HepG2 (cell line): ENCODE data around the gene TP53BP2. TPM values are rescaled to one million over a fixed set of nuclear protein-coding genes. Genes with fewer than 3 reads are reported as not detected.
A peak's percentile ranks its signal among the peaks of the same experiment; 100 is the strongest.

ENCODE experiments used
- ATAC-seq: fragments of 200-7000 bp; cut with Tn5 transposase; 3 replicates; pipeline ENCODE4 v1.9.1; 2020; ENCODE audit warnings: mild to moderate bottlenecking, moderate library complexity
- BruUV-seq: library from RNA; stranded (reverse); fragments of 400-500 nt; replicated peaks from 2 replicates; lab custom pipeline; 2021; lab: Mats Ljungman, UMichigan
- CTCF ChIA-PET: fragments of 300-600 bp; formaldehyde crosslinking; extraction: SDS; loops from one replicate; lab custom pipeline; 2021; ENCODE audit warnings: low total read pairs, inconsistent platforms, low intra/inter-chr PET ratio; lab: Yijun Ruan, JAX
- POLR2A ChIA-PET: fragments of 350-600 bp; sonication (Branson Sonifier 250); formaldehyde crosslinking; loops from one replicate; lab custom pipeline; 2020; ENCODE audit warnings: antibody characterized with exemption, inconsistent platforms; lab: Yijun Ruan, JAX
- DNase-seq: peaks from one replicate; pipeline ENCODE4 v3.0.0-alpha.2; 2015; ENCODE audit warnings: low spot score
- FAIRE-seq: peaks from 3 replicates; lab custom pipeline; 2011; peaks lifted over from hg19 to GRCh38; lab: Jason Lieb, UNC
- H2AFZ ChIP-seq: one replicate; pipeline ENCODE4 v1.6.1; 2011; ENCODE audit warnings: low read length, inconsistent platforms
- H3K27ac ChIP-seq: fragments of 300-600 bp; 3 replicates; pipeline ENCODE4 v1.8.0; 2011; ENCODE audit warnings: mixed run types, mild to moderate bottlenecking, mixed read lengths, low read length, inconsistent platforms; ENCODE audit not compliant: insufficient read depth; ENCODE audit errors: extremely low read length
- H3K27me3 ChIP-seq, 2 experiments: fragments of 200-600 bp in 1 of 2; 2 replicates in 1 of 2; 3 replicates in 1 of 2; pipeline versions ENCODE4 v1.6.0 to v1.8.0; 2011; ENCODE audit warnings: low read length in 2 of 2, mild to moderate bottlenecking in 2 of 2, moderate library complexity in 2 of 2, inconsistent platforms in 1 of 2; ENCODE audit not compliant: insufficient read depth in 2 of 2, control insufficient read depth in 1 of 2
- H3K36me3 ChIP-seq, 2 experiments: fragments of 200-600 bp in 1 of 2; replicated peaks in 1 of 2; 2 replicates in 1 of 2; 3 replicates in 1 of 2; pipeline versions ENCODE4 v1.5.1 to v1.8.0; 2011; ENCODE audit warnings: low read length in 2 of 2, inconsistent platforms in 1 of 2; ENCODE audit not compliant: insufficient read depth in 2 of 2, control insufficient read depth in 1 of 2
- H3K4me1 ChIP-seq: 2 replicates; pipeline ENCODE4 v1.5.1; 2012; ENCODE audit warnings: low read length, inconsistent platforms; ENCODE audit not compliant: insufficient read depth
- H3K4me2 ChIP-seq: 2 replicates; pipeline ENCODE4 v1.6.0; 2011; ENCODE audit warnings: low read depth, low read length, inconsistent platforms
- H3K4me3 ChIP-seq, 3 experiments: fragments of 200-600 bp in 1 of 3; sonication (generic), shearing (Covaris generic) in 1 of 3; replicated peaks in 1 of 3; 2 replicates each; pipeline ENCODE4 v1.5.1; 2011 to 2016; ENCODE audit warnings: low read length in 3 of 3, inconsistent platforms in 2 of 3, low read depth in 2 of 3, mild to moderate bottlenecking in 2 of 3, control low read depth in 1 of 3, mixed read lengths in 1 of 3; ENCODE audit not compliant: insufficient read depth in 1 of 3
- H3K79me2 ChIP-seq: one replicate; pipeline ENCODE4 v1.6.1; 2011; ENCODE audit warnings: low read length, inconsistent platforms; ENCODE audit not compliant: insufficient read depth
- H3K9ac ChIP-seq: 2 replicates; pipeline ENCODE4 v1.6.0; 2011; ENCODE audit warnings: mild to moderate bottlenecking, low read depth, low read length, inconsistent platforms; ENCODE audit not compliant: insufficient read depth
- H3K9me3 ChIP-seq: 2 replicates; pipeline ENCODE4 v1.5.1; 2012; ENCODE audit warnings: mild to moderate bottlenecking, low read length
- H4K20me1 ChIP-seq: 2 replicates; pipeline ENCODE4 v1.6.0; 2011; ENCODE audit warnings: inconsistent platforms, mild to moderate bottlenecking, low read length, moderate library complexity; ENCODE audit not compliant: insufficient read depth
- ERF ChIP-seq: IDR thresholded peaks from 2 replicates; pipeline ENCODE4 v1.6.1; 2018; ENCODE audit warnings: missing biosample characterization, missing genetic modification reagents
- EZH2 ChIP-seq: conservative IDR thresholded peaks from 2 replicates; pipeline ENCODE4 v1.6.1; 2012; ENCODE audit warnings: mild to moderate bottlenecking, low read depth, low read length, moderate library complexity
- GTF3A ChIP-seq: sonication (generic); formaldehyde crosslinking; conservative IDR thresholded peaks from 2 replicates; pipeline ENCODE4 v1.4.0; 2020; ENCODE audit warnings: mild to moderate bottlenecking, missing genetic modification reagents
- HDAC2 ChIP-seq: sonication (generic); formaldehyde crosslinking; IDR thresholded peaks from 2 replicates; pipeline ENCODE4 v1.4.0; 2020; ENCODE audit warnings: missing genetic modification reagents
- MIXL1 ChIP-seq: IDR thresholded peaks from 2 replicates; pipeline ENCODE4 v1.6.1; 2016
- PCBP1 ChIP-seq: fragments of 200-400 bp; formaldehyde crosslinking; IDR thresholded peaks from 2 replicates; pipeline ENCODE4 v1.6.1; 2017; ENCODE audit warnings: mild to moderate bottlenecking, low read depth, low read length, borderline replicate concordance
- RCOR2 ChIP-seq: IDR thresholded peaks from 2 replicates; pipeline ENCODE4 v1.6.1; 2016; ENCODE audit warnings: missing biosample characterization, missing genetic modification reagents
- SP2 ChIP-seq: sonication (generic); formaldehyde crosslinking; IDR thresholded peaks from 2 replicates; pipeline ENCODE4 v1.5.1; 2020; ENCODE audit warnings: mild to moderate bottlenecking, missing genetic modification reagents
- ZNF10 ChIP-seq: sonication (generic); formaldehyde crosslinking; IDR thresholded peaks from 2 replicates; pipeline ENCODE4 v1.4.0; 2020; ENCODE audit warnings: mild to moderate bottlenecking, low read depth, missing genetic modification reagents, borderline replicate concordance
- ZNF124 ChIP-seq: sonication (generic); formaldehyde crosslinking; IDR thresholded peaks from 2 replicates; pipeline ENCODE4 v1.4.0; 2020; ENCODE audit warnings: missing genetic modification reagents
- ZNF432 ChIP-seq: sonication (generic); formaldehyde crosslinking; IDR thresholded peaks from 2 replicates; pipeline ENCODE4 v1.5.0; 2020; ENCODE audit warnings: missing genetic modification reagents, mild to moderate bottlenecking, borderline replicate concordance
- ZNF629 ChIP-seq: sonication (generic); formaldehyde crosslinking; conservative IDR thresholded peaks from 2 replicates; pipeline ENCODE4 v1.5.0; 2020; ENCODE audit warnings: missing genetic modification reagents
- ZNF83 ChIP-seq: sonication (generic); formaldehyde crosslinking; IDR thresholded peaks from 2 replicates; pipeline ENCODE4 v1.4.0; 2020; ENCODE audit warnings: missing genetic modification reagents, mild to moderate bottlenecking, borderline replicate concordance
- WGBS: methylation state at CpG from one replicate; pipeline ENCODE4 v1.1.6; 2017; ENCODE audit warnings: low lambda C conversion rate; 5-methylcytosine and 5-hydroxymethylcytosine counted together
- in situ Hi-C: cut with HindIII; loops from 2 replicates; pipeline ENCODE4 v1.10.0; 2017; ENCODE audit warnings: low pct_unique_long_range_greater_than_20kb; ENCODE audit not compliant: extremely low pct_ligation_motif_present
- intact Hi-C: fragments of 100-400 bp; cut with micrococcal nuclease; formaldehyde crosslinking; loops from one replicate; pipeline ENCODE4 v1.10.0; 2022; ENCODE audit not compliant: unreplicated experiment
- polyA plus RNA-seq, 8 experiments: library from polyadenylated mRNA; depleted of rRNA in 3 of 8; stranded (reverse) in 7 of 8; unstranded in 1 of 8; fragments of >200 nt; fragmentation: Illumina TruSeq in 4 of 8; extraction: Trizol in 4 of 8; gene quantifications; 2 replicates each; pipeline versions ENCODE4 v1.2.1 to v1.2.3, GENCODE V29; 2011 to 2016; ENCODE audit warnings: low read depth in 4 of 8, missing spikeins in 1 of 8, mixed read lengths in 1 of 8; ENCODE audit not compliant: insufficient read depth in 1 of 8
- total RNA-seq, 5 experiments: library from RNA; depleted of rRNA; stranded (reverse); fragments of >200 nt; fragmentation: Illumina TruSeq; extraction: Trizol; gene quantifications; 2 replicates each; pipeline ENCODE4 v1.2.3, GENCODE V29; 2016; ENCODE audit warnings: low read depth in 1 of 5
- TF ChIP-seq, protein P1 (sequence below): sonication (generic); formaldehyde crosslinking; IDR thresholded peaks from 2 replicates; pipeline ENCODE4; 2020; ENCODE audit warnings: missing genetic modification reagents, mild to moderate bottlenecking, borderline replicate concordance
- TF ChIP-seq, protein P2 (sequence below): IDR thresholded peaks from 2 replicates; pipeline ENCODE4 v1.6.1; 2016
- TF ChIP-seq, protein P3 (sequence below): fragments of 450-650 bp; IDR thresholded peaks from 2 replicates; pipeline ENCODE4 v1.6.1; 2016

Gene TP53BP2
- total and polyA plus RNA-seq, 2 of the 13 experiments (the other 11 are each of a cell fraction or from before 2014, with no cell fraction given) = 10.0 to 14.0 TPM

DNA sequence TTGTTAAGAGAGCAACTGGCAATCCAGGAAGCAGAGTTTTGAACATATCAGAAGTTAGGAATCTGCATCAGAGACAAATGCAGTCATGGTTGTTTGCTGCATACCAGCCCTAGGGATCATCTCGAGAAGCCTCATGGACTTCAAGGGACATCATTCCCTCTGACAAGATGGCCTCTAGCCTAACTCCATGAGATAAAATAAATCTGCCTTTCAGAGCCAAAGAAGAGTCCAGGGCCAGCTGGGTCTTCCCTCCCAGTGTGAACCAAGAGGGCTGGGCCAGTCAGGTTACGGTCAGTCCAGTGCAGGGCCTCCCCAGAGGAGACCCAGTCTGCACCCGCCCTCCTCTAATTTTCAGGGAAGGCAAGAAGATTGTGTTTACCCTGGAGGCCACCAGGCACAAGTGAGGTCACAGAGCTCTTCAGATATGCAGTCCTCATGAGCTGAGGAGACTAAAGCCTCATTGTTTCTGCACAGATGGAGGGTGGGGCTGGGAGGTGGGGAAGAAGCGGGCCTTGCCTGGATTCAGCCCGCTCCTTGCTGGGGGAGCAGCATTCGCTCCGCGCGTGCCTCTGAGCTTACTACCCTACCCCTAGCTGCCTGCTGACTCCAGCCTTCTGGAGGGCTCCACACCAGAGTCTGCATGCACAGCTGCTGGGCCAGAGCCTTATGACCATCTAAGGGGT, 80.6 kb downstream of the TP53BP2 start:
- H3K4me3 ChIP-seq = peak overlapping the region; percentile 7 to 53 (median 20); a peak in 4 of 6 replicates
- no peak overlapping the region for H2AFZ ChIP-seq
- intact Hi-C loops (no loop called here), in situ Hi-C loops (no loop called here)
- peak; percentile 92 for ATAC-seq
- peak; percentile 91 for FAIRE-seq
- CTCF ChIA-PET = no interaction called here
- H3K9me3 ChIP-seq = no peaks in the 10 kb centered on the region
- 6% methylated on average over 3 of the region's 9 CpGs for WGBS
- BruUV-seq = no TSS peak
- DNase-seq = peak; percentile 93
- no peaks in the 10 kb centered on the region for H4K20me1 ChIP-seq
- no peaks in the 10 kb centered on the region for H3K79me2 ChIP-seq
- peak overlapping the region; percentile 82 for H3K4me2 ChIP-seq
- peak overlapping the region; percentile 55 for H3K9ac ChIP-seq
- H3K4me1 ChIP-seq = peaks cover 28% of the 10 kb centered on the region
- H3K27ac ChIP-seq = peak overlapping the region; percentile 40
- H3K27me3 ChIP-seq = no peaks in the 10 kb centered on the region
- POLR2A ChIA-PET = interaction anchor here (0.8 to 2.2 kb wide), 6 partner anchors 9 to 228 kb away, joined by 3 to 15 read pairs (median 4); partner anchors contain the start of gene TP53BP2
- no peaks in the 10 kb centered on the region for H3K36me3 ChIP-seq
- TF ChIP-seq MIXL1 (CRISPR knock-in tag) (no peak), GTF3A (CRISPR knock-in tag) (no peak), RCOR2 (CRISPR knock-in tag) (peak; percentile 67), EZH2 (no peak), HDAC2 (CRISPR knock-in tag) (peak; percentile 48; the same call in 1 of the 2 replicates), ZNF124 (CRISPR knock-in tag) (0 out of 2 replicates have a peak, but pooled peaks have one; percentile 19), ZNF432 (no peak), ERF (CRISPR knock-in tag) (peak; percentile 19; the same call in 1 of the 2 replicates), ZNF10 (CRISPR knock-in tag) (no peak), SP2 (no peak), PCBP1 (no peak), ZNF629 (no peak), ZNF83 (CRISPR knock-in tag) (no peak)
- TF ChIP-seq, protein P1, sequence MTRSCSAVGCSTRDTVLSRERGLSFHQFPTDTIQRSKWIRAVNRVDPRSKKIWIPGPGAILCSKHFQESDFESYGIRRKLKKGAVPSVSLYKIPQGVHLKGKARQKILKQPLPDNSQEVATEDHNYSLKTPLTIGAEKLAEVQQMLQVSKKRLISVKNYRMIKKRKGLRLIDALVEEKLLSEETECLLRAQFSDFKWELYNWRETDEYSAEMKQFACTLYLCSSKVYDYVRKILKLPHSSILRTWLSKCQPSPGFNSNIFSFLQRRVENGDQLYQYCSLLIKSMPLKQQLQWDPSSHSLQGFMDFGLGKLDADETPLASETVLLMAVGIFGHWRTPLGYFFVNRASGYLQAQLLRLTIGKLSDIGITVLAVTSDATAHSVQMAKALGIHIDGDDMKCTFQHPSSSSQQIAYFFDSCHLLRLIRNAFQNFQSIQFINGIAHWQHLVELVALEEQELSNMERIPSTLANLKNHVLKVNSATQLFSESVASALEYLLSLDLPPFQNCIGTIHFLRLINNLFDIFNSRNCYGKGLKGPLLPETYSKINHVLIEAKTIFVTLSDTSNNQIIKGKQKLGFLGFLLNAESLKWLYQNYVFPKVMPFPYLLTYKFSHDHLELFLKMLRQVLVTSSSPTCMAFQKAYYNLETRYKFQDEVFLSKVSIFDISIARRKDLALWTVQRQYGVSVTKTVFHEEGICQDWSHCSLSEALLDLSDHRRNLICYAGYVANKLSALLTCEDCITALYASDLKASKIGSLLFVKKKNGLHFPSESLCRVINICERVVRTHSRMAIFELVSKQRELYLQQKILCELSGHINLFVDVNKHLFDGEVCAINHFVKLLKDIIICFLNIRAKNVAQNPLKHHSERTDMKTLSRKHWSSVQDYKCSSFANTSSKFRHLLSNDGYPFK (CRISPR knock-in tag) = no peak
- TF ChIP-seq, protein P2, sequence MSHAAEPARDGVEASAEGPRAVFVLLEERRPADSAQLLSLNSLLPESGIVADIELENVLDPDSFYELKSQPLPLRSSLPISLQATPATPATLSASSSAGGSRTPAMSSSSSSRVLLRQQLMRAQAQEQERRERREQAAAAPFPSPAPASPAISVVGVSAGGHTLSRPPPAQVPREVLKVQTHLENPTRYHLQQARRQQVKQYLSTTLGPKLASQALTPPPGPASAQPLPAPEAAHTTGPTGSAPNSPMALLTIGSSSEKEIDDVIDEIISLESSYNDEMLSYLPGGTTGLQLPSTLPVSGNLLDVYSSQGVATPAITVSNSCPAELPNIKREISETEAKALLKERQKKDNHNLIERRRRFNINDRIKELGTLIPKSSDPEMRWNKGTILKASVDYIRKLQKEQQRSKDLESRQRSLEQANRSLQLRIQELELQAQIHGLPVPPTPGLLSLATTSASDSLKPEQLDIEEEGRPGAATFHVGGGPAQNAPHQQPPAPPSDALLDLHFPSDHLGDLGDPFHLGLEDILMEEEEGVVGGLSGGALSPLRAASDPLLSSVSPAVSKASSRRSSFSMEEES (CRISPR knock-in tag) = 0 out of 2 replicates have a peak, but pooled peaks have one; percentile 46
- TF ChIP-seq, protein P3, sequence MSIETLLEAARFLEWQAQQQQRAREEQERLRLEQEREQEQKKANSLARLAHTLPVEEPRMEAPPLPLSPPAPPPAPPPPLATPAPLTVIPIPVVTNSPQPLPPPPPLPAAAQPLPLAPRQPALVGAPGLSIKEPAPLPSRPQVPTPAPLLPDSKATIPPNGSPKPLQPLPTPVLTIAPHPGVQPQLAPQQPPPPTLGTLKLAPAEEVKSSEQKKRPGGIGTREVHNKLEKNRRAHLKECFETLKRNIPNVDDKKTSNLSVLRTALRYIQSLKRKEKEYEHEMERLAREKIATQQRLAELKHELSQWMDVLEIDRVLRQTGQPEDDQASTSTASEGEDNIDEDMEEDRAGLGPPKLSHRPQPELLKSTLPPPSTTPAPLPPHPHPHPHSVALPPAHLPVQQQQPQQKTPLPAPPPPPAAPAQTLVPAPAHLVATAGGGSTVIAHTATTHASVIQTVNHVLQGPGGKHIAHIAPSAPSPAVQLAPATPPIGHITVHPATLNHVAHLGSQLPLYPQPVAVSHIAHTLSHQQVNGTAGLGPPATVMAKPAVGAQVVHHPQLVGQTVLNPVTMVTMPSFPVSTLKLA = no peak
